ENCODE data around the gene TTLL5. TPM values are rescaled to one million over a fixed set of nuclear protein-coding genes. Genes with fewer than 3 reads are reported as not detected.

TTLL5 gene
- polyA plus RNA-seq, 3 donors: 4.2 to 7.2 (median 4.7) TPM

- peaks cover 17 to 20% of the 10 kb centered on the region in 2 donors for H3K4me1 ChIP-seq (ENCODE audit: control insufficient read depth in 1 of 2, insufficient read depth in 2 of 2, low read length in 2 of 2)
- H3K27ac ChIP-seq (ENCODE audit: low read depth in 1 of 2, low read length in 2 of 2): no peak overlapping the region
- H3K9me3 ChIP-seq (replicated peaks in 1 of 2; ENCODE audit: control insufficient read depth in 1 of 2, insufficient read depth in 1 of 2, low read length in 2 of 2): no peaks in the 10 kb centered on the region
- Mint-ChIP-seq H3K27me3 (ENCODE audit: low read depth in 3 of 3) (peaks cover 17 to 41% (median 24%) of the 10 kb centered on the region in 3 donors), H3K4me3 (no peak overlapping the region), H3K4me1 (peaks cover 33% of the 10 kb centered on the region), H3K27ac (no peak overlapping the region), H3K36me3 (peaks cover 0 to 1% of the 10 kb centered on the region in 2 donors), H3K9me3 (peaks cover 0 to 2% (median 0%) of the 10 kb centered on the region in 7 donors)
- intact Hi-C loops (cut with micrococcal nuclease): loop anchor here (2.0 to 10.0 kb wide), 3 partner anchors 75 to 405 kb away; partner anchors contain the start of genes FLVCR2 (in 1 of the 2) and GPATCH2L (in 1 of the 2)
- WGBS (ENCODE audit: insufficient coverage): 91% methylated on average over 22 of the region's 27 CpGs
- H3K27me3 ChIP-seq (ENCODE audit: control insufficient read depth in 2 of 2, insufficient read depth in 2 of 2, low read length in 2 of 2): peaks cover 0 to 11% of the 10 kb centered on the region in 2 donors
- H2AFZ ChIP-seq (ENCODE audit: insufficient read depth, low read depth, low read length, poor library complexity, severe bottlenecking): no peak overlapping the region
- H3K4me3 ChIP-seq (replicated peaks in 1 of 3; ENCODE audit: low read depth in 2 of 3, low read length in 3 of 3): no peak overlapping the region
- no peak for TF ChIP-seq CTCF (IDR thresholded peaks at IDR 0.05)
- no peaks in the 10 kb centered on the region for H3K36me3 ChIP-seq (replicated peaks in 1 of 2; ENCODE audit: control insufficient read depth in 1 of 2, insufficient read depth in 2 of 2, low read length in 2 of 2)
- no peaks in the 10 kb centered on the region for H3K79me2 ChIP-seq (ENCODE audit: insufficient read depth, low read length)
- no peak for DNase-seq
- no peak overlapping the region for H3K9ac ChIP-seq (ENCODE audit: insufficient read depth, low read length, poor library complexity, severe bottlenecking)
- H3K4me2 ChIP-seq (replicated peaks; ENCODE audit: extremely low read depth, low read length, poor library complexity, severe bottlenecking): no peak overlapping the region
- H4K20me1 ChIP-seq (ENCODE audit: insufficient read depth, low read length): no peaks in the 10 kb centered on the region
Measured at GRCh38 chr14:75979648-75980565, 318.9 kb downstream of the TTLL5 start.

GRCh38 chr14:75980856-75981255, 319.8 kb downstream of the TTLL5 start:
- WGBS (ENCODE audit: insufficient coverage): 86% methylated on average over 3 of the region's 8 CpGs
- Mint-ChIP-seq H3K36me3 (peaks cover 0 to 1% of the 10 kb centered on the region in 2 donors), H3K9me3 (peaks cover 0 to 2% (median 0%) of the 10 kb centered on the region in 7 donors), H3K27me3 (ENCODE audit: low read depth in 3 of 3) (peaks cover 17 to 41% (median 24%) of the 10 kb centered on the region in 3 donors), H3K27ac (no peak overlapping the region), H3K4me1 (peaks cover 36% of the 10 kb centered on the region), H3K4me3 (peak overlapping the region; percentile 92 to 98)
- Histone ChIP-seq H3K79me2 (ENCODE audit: insufficient read depth, low read length) (no peaks in the 10 kb centered on the region), H3K27ac (ENCODE audit: low read depth in 1 of 2, low read length in 2 of 2) (no peak overlapping the region), H3K9me3 (replicated peaks in 1 of 2; ENCODE audit: control insufficient read depth in 1 of 2, insufficient read depth in 1 of 2, low read length in 2 of 2) (no peaks in the 10 kb centered on the region), H3K9ac (ENCODE audit: insufficient read depth, low read length, poor library complexity, severe bottlenecking) (peak overlapping the region; percentile 76), H3K4me3 (replicated peaks in 1 of 3; ENCODE audit: low read depth in 2 of 3, low read length in 3 of 3) (peak overlapping the region in 1 of 3 experiments; percentile 83), H3K36me3 (replicated peaks in 1 of 2; ENCODE audit: control insufficient read depth in 1 of 2, insufficient read depth in 2 of 2, low read length in 2 of 2) (no peaks in the 10 kb centered on the region), H2AFZ (ENCODE audit: insufficient read depth, low read depth, low read length, poor library complexity, severe bottlenecking) (no peak overlapping the region), H3K4me1 (ENCODE audit: control insufficient read depth in 1 of 2, insufficient read depth in 2 of 2, low read length in 2 of 2) (peaks cover 20 to 25% of the 10 kb centered on the region in 2 donors), H3K27me3 (ENCODE audit: control insufficient read depth in 2 of 2, insufficient read depth in 2 of 2, low read length in 2 of 2) (peaks cover 0 to 11% of the 10 kb centered on the region in 2 donors), H4K20me1 (ENCODE audit: insufficient read depth, low read length) (no peaks in the 10 kb centered on the region), H3K4me2 (replicated peaks; ENCODE audit: extremely low read depth, low read length, poor library complexity, severe bottlenecking) (peak overlapping the region; percentile 88)
- no peak for DNase-seq
- intact Hi-C loops (cut with micrococcal nuclease): loop anchor here (2.0 to 10.0 kb wide), 3 partner anchors 76 to 406 kb away; partner anchors contain the start of genes FLVCR2 (in 1 of the 2) and GPATCH2L (in 1 of the 2)
- TF ChIP-seq CTCF (IDR thresholded peaks at IDR 0.05): no peak

Measured in CD14-positive monocyte (primary cell).